GM12878 (cell line): Measurements from ENCODE around the gene NOP56. TPM values are rescaled to one million over a fixed set of nuclear protein-coding genes. Genes with fewer than 3 reads are reported as not detected.

Experiments used
- ATAC-seq: fragments of 200-7000 bp; cut with Tn5 transposase; 3 replicates; pipeline ENCODE4 v1.9.1; 2020; ENCODE audit warnings: mild to moderate bottlenecking, moderate library complexity
- BruUV-seq: library from RNA; stranded (reverse); fragments of 400-500 nt; replicated peaks from 2 replicates; lab custom pipeline; 2021; lab: Mats Ljungman, UMichigan
- CTCF ChIA-PET: fragments of 300-600 bp; sonication (Branson Sonifier 250); formaldehyde crosslinking; extraction: SDS; loops from one replicate; lab custom pipeline; 2021; ENCODE audit warnings: inconsistent platforms; lab: Yijun Ruan, JAX
- POLR2A ChIA-PET: fragments of 350-600 bp; formaldehyde crosslinking; extraction: SDS; loops from one replicate; lab custom pipeline; 2021; ENCODE audit warnings: inconsistent platforms; lab: Charles Lee
- RAD21 ChIA-PET: fragments of 300-600 bp; sonication (Branson Sonifier 250); formaldehyde crosslinking; loops from one replicate; lab custom pipeline; 2023; ENCODE audit warnings: antibody characterized with exemption; ENCODE audit not compliant: unreplicated experiment; lab: Charles Lee
- SMC1A ChIA-PET: fragments of 300-600 bp; sonication (Branson Sonifier 250); formaldehyde crosslinking; loops from one replicate; lab custom pipeline; 2023; ENCODE audit not compliant: unreplicated experiment, uncharacterized antibody; lab: Charles Lee
- DNase-seq: peaks from one replicate; pipeline ENCODE4 v3.0.0-alpha.2; 2011; ENCODE audit warnings: low read depth, low spot score
- FAIRE-seq: peaks from 3 replicates; lab custom pipeline; 2011; peaks lifted over from hg19 to GRCh38; lab: Jason Lieb, UNC
- H2AFZ ChIP-seq: 2 replicates; pipeline ENCODE4 v1.6.0; 2011; ENCODE audit warnings: low read depth, low read length, control low read depth; ENCODE audit not compliant: control insufficient read depth
- H3K27ac ChIP-seq: 2 replicates; pipeline ENCODE4 v1.5.1; 2011; ENCODE audit warnings: control low read depth; ENCODE audit not compliant: control insufficient read depth, insufficient read depth
- H3K27me3 ChIP-seq, 2 experiments: replicated peaks in 1 of 2; 2 replicates each; pipeline versions ENCODE4 v1.6.0 to v1.6.1; 2011; ENCODE audit warnings: low read length in 1 of 2; ENCODE audit not compliant: control insufficient read depth in 2 of 2, insufficient read depth in 2 of 2
- H3K36me3 ChIP-seq, 2 experiments: 2 replicates each; pipeline ENCODE4 v1.5.1; 2011; ENCODE audit warnings: low read length in 1 of 2; ENCODE audit not compliant: control insufficient read depth in 2 of 2, insufficient read depth in 2 of 2
- H3K4me1 ChIP-seq: 2 replicates; pipeline ENCODE4 v1.6.1; 2011; ENCODE audit warnings: mild to moderate bottlenecking, low read length, moderate library complexity, mixed read lengths; ENCODE audit not compliant: control insufficient read depth, insufficient read depth
- H3K4me2 ChIP-seq: 2 replicates; pipeline ENCODE4 v1.6.0; 2011; ENCODE audit warnings: control low read depth; ENCODE audit not compliant: control insufficient read depth, insufficient read depth
- H3K4me3 ChIP-seq: fragments of 200-600 bp; sonication (generic); 2 replicates; pipeline ENCODE4 v1.5.1; 2016
- H3K79me2 ChIP-seq: 2 replicates; pipeline ENCODE4 v1.6.0; 2011; ENCODE audit warnings: low read length; ENCODE audit not compliant: control insufficient read depth, insufficient read depth
- H3K9ac ChIP-seq: 2 replicates; pipeline ENCODE4 v1.8.0; 2011; ENCODE audit warnings: low read length, control low read depth, mixed read lengths; ENCODE audit not compliant: control insufficient read depth, insufficient read depth
- H3K9me3 ChIP-seq: replicated peaks from 3 replicates; pipeline ENCODE4 v1.5.1; 2011; ENCODE audit warnings: mild to moderate bottlenecking, low read length; ENCODE audit not compliant: control insufficient read depth, insufficient read depth
- H4K20me1 ChIP-seq: 2 replicates; pipeline ENCODE4 v1.6.0; 2011; ENCODE audit not compliant: control insufficient read depth, insufficient read depth
- ASH2L ChIP-seq: fragments of 300-600, 200-600 bp; sonication (generic); IDR thresholded peaks from 2 replicates; pipeline ENCODE4 v1.6.1; 2017; ENCODE audit warnings: low read depth, mild to moderate bottlenecking, borderline replicate concordance
- BCL11A ChIP-seq: IDR thresholded peaks from 2 replicates; pipeline ENCODE4 v1.6.1; 2011; ENCODE audit warnings: low read depth, low read length
- CEBPB ChIP-seq, 2 experiments: fragments of 150-350 bp in 1 of 2; IDR thresholded peaks; 2 replicates each; pipeline ENCODE4 v1.6.1; 2012 to 2014; ENCODE audit warnings: low read depth in 2 of 2, low read length in 2 of 2, borderline replicate concordance in 1 of 2, inconsistent platforms in 1 of 2
- CHD4 ChIP-seq: fragments of 200-600 bp; sonication (generic); IDR thresholded peaks from 2 replicates; pipeline ENCODE4 v1.6.1; 2016; ENCODE audit warnings: mild to moderate bottlenecking
- ESRRA ChIP-seq: IDR thresholded peaks from 2 replicates; pipeline ENCODE4 v1.6.1; 2012; ENCODE audit warnings: mild to moderate bottlenecking, low read length, improper control_type of control experiment
- EZH2 ChIP-seq: IDR thresholded peaks from 2 replicates; pipeline ENCODE4 v1.6.1; 2012; ENCODE audit warnings: low read depth, mild to moderate bottlenecking, control low read depth, inconsistent platforms, low read length, borderline replicate concordance; ENCODE audit not compliant: control insufficient read depth
- GATAD2B ChIP-seq: fragments of 450-650 bp; conservative IDR thresholded peaks from 2 replicates; pipeline ENCODE4 v1.6.1; 2017; ENCODE audit warnings: low read depth, mild to moderate bottlenecking, moderate library complexity
- HCFC1 ChIP-seq: fragments of 150-350 bp; IDR thresholded peaks from 2 replicates; pipeline ENCODE4 v1.6.1; 2014; ENCODE audit warnings: low read length
- IRF4 ChIP-seq: IDR thresholded peaks from 2 replicates; pipeline ENCODE4 v1.6.1; 2011; ENCODE audit warnings: low read depth, low read length
- KDM1A ChIP-seq: fragments of 200-600 bp; sonication (generic); IDR thresholded peaks from 2 replicates; pipeline ENCODE4 v1.6.1; 2016; ENCODE audit warnings: borderline replicate concordance
- MEF2A ChIP-seq: IDR thresholded peaks from 2 replicates; pipeline ENCODE4 v1.6.1; 2011; ENCODE audit warnings: low read depth, mild to moderate bottlenecking, low read length, moderate library complexity; ENCODE audit not compliant: insufficient read depth
- NR2C1 ChIP-seq: fragments of 450-650 bp; IDR thresholded peaks from 2 replicates; pipeline ENCODE4 v1.6.1; 2017; ENCODE audit warnings: antibody characterized with exemption, mild to moderate bottlenecking, moderate library complexity
- NR2C2 ChIP-seq: IDR thresholded peaks from 2 replicates; pipeline ENCODE4 v1.6.1; 2011; ENCODE audit warnings: borderline replicate concordance, low read depth; ENCODE audit not compliant: control insufficient read depth, insufficient read length
- RAD51 ChIP-seq: fragments of 450-650 bp; IDR thresholded peaks from 2 replicates; pipeline ENCODE4 v1.6.1; 2016; ENCODE audit warnings: moderate library complexity, mild to moderate bottlenecking, inconsistent platforms
- SMAD5 ChIP-seq: IDR thresholded peaks from 2 replicates; pipeline ENCODE4 v1.6.1; 2016; ENCODE audit warnings: antibody characterized with exemption, low read depth
- SRF ChIP-seq, 2 experiments: IDR thresholded peaks; 2 replicates each; pipeline ENCODE4 v1.6.1; 2011; ENCODE audit warnings: low read depth in 2 of 2, low read length in 2 of 2, mild to moderate bottlenecking in 1 of 2, moderate library complexity in 1 of 2
- SUZ12 ChIP-seq: fragments of 200-600 bp; sonication (generic); IDR thresholded peaks from one replicate; pipeline ENCODE4 v1.6.1; 2018; ENCODE audit warnings: antibody characterized with exemption, mild to moderate bottlenecking; ENCODE audit not compliant: unreplicated experiment
- ZNF274 ChIP-seq: IDR thresholded peaks from one replicate; pipeline ENCODE4 v1.8.0; 2011; ENCODE audit not compliant: insufficient read length, insufficient read depth
- WGBS: methylation state at CpG from one replicate; pipeline ENCODE4 v1.1.6; 2016; ENCODE audit warnings: low lambda C conversion rate; ENCODE audit not compliant: insufficient replicate concordance, insufficient coverage; ENCODE audit errors: missing lambda C conversion rate; 5-methylcytosine and 5-hydroxymethylcytosine counted together
- in situ Hi-C: fragments of 300-500 bp; cut with MboI; formaldehyde crosslinking; loops from 9 replicates; pipeline ENCODE4 v1.14.3; 2018; ENCODE audit warnings: mixed read lengths
- intact Hi-C: fragments of 100-400 bp; cut with micrococcal nuclease; formaldehyde crosslinking; loops from one replicate; pipeline ENCODE4 v1.14.2; 2022; ENCODE audit not compliant: unreplicated experiment
- polyA plus RNA-seq, 11 experiments: library from polyadenylated mRNA; depleted of rRNA in 4 of 11; unstranded in 6 of 11; stranded (reverse) in 5 of 11; fragments of >200 nt; fragmentation: Nextera tagmentation in 4 of 11; fragmentation: Illumina TruSeq in 1 of 11; extraction: Ambion mirVana in 4 of 11; extraction: Trizol in 1 of 11; gene quantifications; 1 replicate in 1 of 11; 2 replicates in 10 of 11; pipeline versions ENCODE4 v1.2.1 to v1.2.3, GENCODE V29; 2011 to 2016; ENCODE audit warnings: inconsistent platforms in 2 of 11, missing spikeins in 2 of 11, low read depth in 1 of 11
- total RNA-seq, 4 experiments: library from RNA; depleted of rRNA in 3 of 4; stranded (reverse); fragments of >200 nt in 3 of 4; fragmentation: Illumina TruSeq in 1 of 4; extraction: Trizol in 1 of 4; gene quantifications; 2 replicates each; pipeline versions ENCODE4 v1.2.1 to v1.2.3, GENCODE V29; 2013 to 2021
- TF ChIP-seq, protein P1 (sequence below): fragments of 450-650 bp; IDR thresholded peaks from 2 replicates; pipeline ENCODE4 v1.6.1; 2018; ENCODE audit warnings: mild to moderate bottlenecking, low read depth, moderate library complexity; ENCODE audit not compliant: partially characterized antibody
- TF ChIP-seq, protein P2 (sequence below): IDR thresholded peaks from 2 replicates; pipeline ENCODE4 v1.6.1; 2012; ENCODE audit warnings: low read depth, low read length, improper control_type of control experiment

The NOP56 gene
- total and polyA plus RNA-seq, 10 of the 15 experiments (the other 5 are each of a cell fraction or from before 2014, with no cell fraction given) = 254 to 550 (median 464) TPM

DNA sequence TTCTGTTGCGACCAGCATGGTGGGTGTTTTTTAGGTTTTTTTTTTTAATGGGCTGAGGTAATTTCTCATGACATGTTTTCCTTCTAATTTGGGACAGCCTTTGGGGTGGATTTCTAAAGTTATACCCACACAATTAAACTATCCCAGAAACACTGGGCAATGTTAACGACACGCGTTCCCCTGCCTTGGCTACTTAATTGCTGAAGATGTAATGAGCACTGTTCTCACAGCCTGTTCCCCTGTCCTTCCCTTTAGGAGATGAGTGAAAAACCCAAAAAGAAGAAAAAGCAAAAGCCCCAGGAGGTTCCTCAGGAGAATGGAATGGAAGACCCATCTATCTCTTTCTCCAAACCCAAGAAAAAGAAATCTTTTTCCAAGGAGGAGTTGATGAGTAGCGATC, 5.2 kb downstream of the NOP56 start:
- DNase-seq (no peak), FAIRE-seq (no peak), ATAC-seq (no peak)
- H3K27ac ChIP-seq = no peak overlapping the region
- in situ Hi-C loops (no loop called here), intact Hi-C loops (no loop called here)
- peaks cover 13% of the 10 kb centered on the region for H3K4me1 ChIP-seq
- H3K4me3 ChIP-seq = no peak overlapping the region
- H3K9ac ChIP-seq = no peak overlapping the region
- ChIA-PET RAD21 (no interaction called here), SMC1A (no interaction called here), POLR2A (no interaction called here)
- no peak overlapping the region for H3K4me2 ChIP-seq
- WGBS = 76% methylated on average over 5 of the region's 5 CpGs
- H2AFZ ChIP-seq = no peak overlapping the region
- peaks cover 29 to 47% of the 10 kb centered on the region in 2 experiments for H3K36me3 ChIP-seq
- no peaks in the 10 kb centered on the region for H3K27me3 ChIP-seq
- no TSS peak for BruUV-seq
- no peak for TF ChIP-seq SUZ12
- TF ChIP-seq, protein P1, sequence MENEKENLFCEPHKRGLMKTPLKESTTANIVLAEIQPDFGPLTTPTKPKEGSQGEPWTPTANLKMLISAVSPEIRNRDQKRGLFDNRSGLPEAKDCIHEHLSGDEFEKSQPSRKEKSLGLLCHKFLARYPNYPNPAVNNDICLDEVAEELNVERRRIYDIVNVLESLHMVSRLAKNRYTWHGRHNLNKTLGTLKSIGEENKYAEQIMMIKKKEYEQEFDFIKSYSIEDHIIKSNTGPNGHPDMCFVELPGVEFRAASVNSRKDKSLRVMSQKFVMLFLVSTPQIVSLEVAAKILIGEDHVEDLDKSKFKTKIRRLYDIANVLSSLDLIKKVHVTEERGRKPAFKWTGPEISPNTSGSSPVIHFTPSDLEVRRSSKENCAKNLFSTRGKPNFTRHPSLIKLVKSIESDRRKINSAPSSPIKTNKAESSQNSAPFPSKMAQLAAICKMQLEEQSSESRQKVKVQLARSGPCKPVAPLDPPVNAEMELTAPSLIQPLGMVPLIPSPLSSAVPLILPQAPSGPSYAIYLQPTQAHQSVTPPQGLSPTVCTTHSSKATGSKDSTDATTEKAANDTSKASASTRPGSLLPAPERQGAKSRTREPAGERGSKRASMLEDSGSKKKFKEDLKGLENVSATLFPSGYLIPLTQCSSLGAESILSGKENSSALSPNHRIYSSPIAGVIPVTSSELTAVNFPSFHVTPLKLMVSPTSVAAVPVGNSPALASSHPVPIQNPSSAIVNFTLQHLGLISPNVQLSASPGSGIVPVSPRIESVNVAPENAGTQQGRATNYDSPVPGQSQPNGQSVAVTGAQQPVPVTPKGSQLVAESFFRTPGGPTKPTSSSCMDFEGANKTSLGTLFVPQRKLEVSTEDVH = no peak
- TF ChIP-seq NR2C2 = no peak
- no peak for TF ChIP-seq ZNF274
- TF ChIP-seq SRF (IDR thresholded peaks at IDR 0.05; ENCODE audit: low read depth in 2 of 2, low read length in 2 of 2) = no peak
- TF ChIP-seq EZH2 = no peak
- TF ChIP-seq SMAD5 = no peak
- TF ChIP-seq CHD4 = no peak
- TF ChIP-seq KDM1A = no peak
- TF ChIP-seq CEBPB (IDR thresholded peaks at IDR 0.05; ENCODE audit: borderline replicate concordance in 1 of 2, low read depth in 2 of 2, low read length in 2 of 2) = no peak
- TF ChIP-seq RAD51 = no peak
- TF ChIP-seq ASH2L = no peak
- no peak for TF ChIP-seq MEF2A
- TF ChIP-seq NR2C1 = no peak
- no peak for TF ChIP-seq ESRRA
- no peak for TF ChIP-seq BCL11A
- TF ChIP-seq HCFC1 = no peak
- TF ChIP-seq, protein P2, sequence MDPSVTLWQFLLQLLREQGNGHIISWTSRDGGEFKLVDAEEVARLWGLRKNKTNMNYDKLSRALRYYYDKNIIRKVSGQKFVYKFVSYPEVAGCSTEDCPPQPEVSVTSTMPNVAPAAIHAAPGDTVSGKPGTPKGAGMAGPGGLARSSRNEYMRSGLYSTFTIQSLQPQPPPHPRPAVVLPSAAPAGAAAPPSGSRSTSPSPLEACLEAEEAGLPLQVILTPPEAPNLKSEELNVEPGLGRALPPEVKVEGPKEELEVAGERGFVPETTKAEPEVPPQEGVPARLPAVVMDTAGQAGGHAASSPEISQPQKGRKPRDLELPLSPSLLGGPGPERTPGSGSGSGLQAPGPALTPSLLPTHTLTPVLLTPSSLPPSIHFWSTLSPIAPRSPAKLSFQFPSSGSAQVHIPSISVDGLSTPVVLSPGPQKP = no peak
- TF ChIP-seq IRF4 = no peak
- TF ChIP-seq GATAD2B = no peak
- TF ChIP-seq, all 136 proteins: peak for 0
- CTCF ChIA-PET = interaction anchor here (1.5 kb wide), 1 partner anchor 10 kb away, joined by 7 read pairs; no protein-coding TSS in a partner anchor
- peaks cover 38% of the 10 kb centered on the region for H3K79me2 ChIP-seq
- H4K20me1 ChIP-seq = peaks cover 17% of the 10 kb centered on the region
- no peaks in the 10 kb centered on the region for H3K9me3 ChIP-seq
